T-helper 2 cell treated with Interferon-gamma antibody and Interleukin-4, amounts not matched to agents 5 μg/mL and 100 μg/mL, for 36 hours (primary cell): Measurements from ENCODE around the gene PET117.
"Not testable (repeated sequence)": the region's sequence is repeated elsewhere in the genome, so short reads cannot be mapped to it uniquely, and the experiment has no call there.

Source experiments
- DNase-seq: peaks from one replicate; pipeline ENCODE4 v3.0.0; 2021; ENCODE audit warnings: low spot score
- H3K27ac Mint-ChIP-seq: one replicate; pipeline ENCODE4 v1.8.0; 2021; ENCODE audit warnings: mild to moderate bottlenecking, mixed read lengths
- H3K27me3 Mint-ChIP-seq: one replicate; pipeline ENCODE4 v1.8.0; 2021; ENCODE audit warnings: low read depth, mixed read lengths
- H3K36me3 Mint-ChIP-seq: one replicate; pipeline ENCODE4 v1.8.0; 2021; ENCODE audit warnings: low read depth, mixed read lengths
- H3K4me1 Mint-ChIP-seq: one replicate; pipeline ENCODE4 v1.8.0; 2021; ENCODE audit warnings: low read depth, mixed read lengths
- H3K4me3 Mint-ChIP-seq: one replicate; pipeline ENCODE4 v1.8.0; 2022; ENCODE audit warnings: mild to moderate bottlenecking, moderate library complexity, mixed read lengths
- H3K9me3 Mint-ChIP-seq: one replicate; pipeline ENCODE4 v1.8.0; 2021; ENCODE audit warnings: mixed read lengths

PET117 gene

GRCh38 chr20:18137412-18138265 lies at the start of gene PET117, which contains the start of gene KAT14:
TSS of gene PET117 (plus strand) at chr20:18137863. CDS start at chr20:18137956, 93 bp downstream.
TSS of gene KAT14 (plus strand) at chr20:18137863. CDS start at chr20:18142661, 4,798 bp downstream.
- peak within 1 kb of the TSS; percentile 83 for H3K27ac Mint-ChIP-seq
- H3K36me3 Mint-ChIP-seq: peaks cover 13% of the 10 kb centered on the region
- H3K4me3 Mint-ChIP-seq: peak within 1 kb of the TSS; percentile 74
- peaks cover 22% of the 10 kb centered on the region for H3K4me1 Mint-ChIP-seq
- no peaks in the 10 kb centered on the region for H3K27me3 Mint-ChIP-seq
- peak; percentile 92 for DNase-seq
- H3K9me3 Mint-ChIP-seq: no peaks in the 10 kb centered on the region

- H3K4me1 Mint-ChIP-seq, H3K4me3 Mint-ChIP-seq, H3K36me3 Mint-ChIP-seq, H3K27me3 Mint-ChIP-seq, DNase-seq, H3K27ac Mint-ChIP-seq, H3K9me3 Mint-ChIP-seq: not testable (repeated sequence)
Measured at GRCh38 chr20:18088298-18088697, 49.4 kb upstream of the PET117 start.

GRCh38 chr20:18088841-18089240 lies 48.8 kb upstream of the PET117 start:
- H3K4me3 Mint-ChIP-seq: not testable (repeated sequence)

GRCh38 chr20:18090044-18090443 lies 47.6 kb upstream of the PET117 start:
- Mint-ChIP-seq H3K36me3 (no peaks in the 10 kb centered on the region), H3K4me3 (no peak overlapping the region), H3K4me1 (no peaks in the 10 kb centered on the region), H3K27ac (no peak overlapping the region), H3K27me3 (no peaks in the 10 kb centered on the region), H3K9me3 (no peaks in the 10 kb centered on the region)
- DNase-seq: no peak

More at GRCh38 chr20:18088841-18089240, 48.8 kb upstream of the PET117 start:
- H3K4me1 Mint-ChIP-seq, H3K9me3 Mint-ChIP-seq, H3K27me3 Mint-ChIP-seq, H3K36me3 Mint-ChIP-seq, H3K27ac Mint-ChIP-seq, DNase-seq: not testable (repeated sequence)

- no peak overlapping the region for H3K4me3 Mint-ChIP-seq
- no peaks in the 10 kb centered on the region for H3K27me3 Mint-ChIP-seq
- no peak overlapping the region for H3K27ac Mint-ChIP-seq
- DNase-seq: no peak
- no peaks in the 10 kb centered on the region for H3K9me3 Mint-ChIP-seq
- H3K36me3 Mint-ChIP-seq: no peaks in the 10 kb centered on the region
- H3K4me1 Mint-ChIP-seq: no peaks in the 10 kb centered on the region
Measured at GRCh38 chr20:18090477-18090876, 47.2 kb upstream of the PET117 start.

- DNase-seq: no peak
- Mint-ChIP-seq H3K4me3 (no peak overlapping the region), H3K27me3 (no peaks in the 10 kb centered on the region), H3K36me3 (no peaks in the 10 kb centered on the region), H3K9me3 (no peaks in the 10 kb centered on the region), H3K27ac (no peak overlapping the region), H3K4me1 (no peaks in the 10 kb centered on the region)
Measured at GRCh38 chr20:18091623-18092022, 46.0 kb upstream of the PET117 start.

- Mint-ChIP-seq H3K27ac (no peak overlapping the region), H3K4me3 (no peak overlapping the region), H3K4me1 (no peaks in the 10 kb centered on the region), H3K9me3 (no peaks in the 10 kb centered on the region), H3K36me3 (no peaks in the 10 kb centered on the region), H3K27me3 (no peaks in the 10 kb centered on the region)
- DNase-seq: no peak
Measured at GRCh38 chr20:18092890-18093289, 44.8 kb upstream of the PET117 start.

- H3K4me3 Mint-ChIP-seq: no peak overlapping the region
- H3K4me1 Mint-ChIP-seq: no peaks in the 10 kb centered on the region
- H3K36me3 Mint-ChIP-seq: no peaks in the 10 kb centered on the region
- no peak overlapping the region for H3K27ac Mint-ChIP-seq
- no peaks in the 10 kb centered on the region for H3K9me3 Mint-ChIP-seq
- H3K27me3 Mint-ChIP-seq: no peaks in the 10 kb centered on the region
- DNase-seq: no peak
Measured at GRCh38 chr20:18093388-18093787, 44.3 kb upstream of the PET117 start.

GRCh38 chr20:18094191-18094590 lies 43.5 kb upstream of the PET117 start:
- no peak overlapping the region for H3K27ac Mint-ChIP-seq
- no peaks in the 10 kb centered on the region for H3K4me1 Mint-ChIP-seq
- no peaks in the 10 kb centered on the region for H3K9me3 Mint-ChIP-seq

GRCh38 chr20:18100569-18100968 lies 37.1 kb upstream of the PET117 start:
- not testable (repeated sequence) for H3K4me1 Mint-ChIP-seq, DNase-seq, H3K27ac Mint-ChIP-seq, H3K36me3 Mint-ChIP-seq, H3K27me3 Mint-ChIP-seq, H3K9me3 Mint-ChIP-seq, H3K4me3 Mint-ChIP-seq

More at GRCh38 chr20:18094191-18094590, 43.5 kb upstream of the PET117 start:
- no peak overlapping the region for H3K4me3 Mint-ChIP-seq
- no peaks in the 10 kb centered on the region for H3K36me3 Mint-ChIP-seq
- no peaks in the 10 kb centered on the region for H3K27me3 Mint-ChIP-seq
- DNase-seq: no peak

GRCh38 chr20:18101125-18101810 lies 36.4 kb upstream of the PET117 start:
- DNase-seq: no peak
- H3K4me1 Mint-ChIP-seq: no peaks in the 10 kb centered on the region

GRCh38 chr20:18103497-18103896 lies 34.2 kb upstream of the PET117 start:
- Mint-ChIP-seq H3K27me3 (peaks cover 1% of the 10 kb centered on the region), H3K36me3 (no peaks in the 10 kb centered on the region), H3K9me3 (no peaks in the 10 kb centered on the region), H3K4me3 (no peak overlapping the region), H3K4me1 (no peaks in the 10 kb centered on the region), H3K27ac (no peak overlapping the region)
- DNase-seq: no peak

More at GRCh38 chr20:18101125-18101810, 36.4 kb upstream of the PET117 start:
- Mint-ChIP-seq H3K27me3 (no peaks in the 10 kb centered on the region), H3K9me3 (no peaks in the 10 kb centered on the region), H3K27ac (no peak overlapping the region), H3K36me3 (no peaks in the 10 kb centered on the region), H3K4me3 (no peak overlapping the region)

GRCh38 chr20:18108326-18108725 lies 29.3 kb upstream of the PET117 start:
- H3K36me3 Mint-ChIP-seq: no peaks in the 10 kb centered on the region
- H3K27ac Mint-ChIP-seq: no peak overlapping the region
- H3K9me3 Mint-ChIP-seq: no peaks in the 10 kb centered on the region
- DNase-seq: no peak
- peaks cover 13% of the 10 kb centered on the region for H3K27me3 Mint-ChIP-seq
- no peaks in the 10 kb centered on the region for H3K4me1 Mint-ChIP-seq
- H3K4me3 Mint-ChIP-seq: no peak overlapping the region

- H3K27me3 Mint-ChIP-seq, H3K36me3 Mint-ChIP-seq, H3K27ac Mint-ChIP-seq, H3K4me1 Mint-ChIP-seq, DNase-seq: not testable (repeated sequence)
- Mint-ChIP-seq H3K4me3 (peak overlapping the region; percentile 17), H3K9me3 (peaks cover 19% of the 10 kb centered on the region)
Measured at GRCh38 chr20:18128574-18128973, 9.1 kb upstream of the PET117 start.
